Heart left ventricle (tissue), 13 donors: ENCODE results near the gene COL23A1.

ENCODE experiments used
- CTCF ChIP-seq, 12 donors: fragments of 200-600 bp; sonication (generic) in 4 of 12; IDR thresholded peaks; one replicate each; pipeline versions ENCODE4 v1.5.0 to v1.8.0; 2018 to 2022; ENCODE audit warnings: antibody characterized with exemption in 12 of 12, mild to moderate bottlenecking in 5 of 12
- POLR2A ChIP-seq, 2 donors: fragments of 450-650 bp; IDR thresholded peaks; one replicate each; pipeline ENCODE4 v1.6.1; 2017; ENCODE audit warnings: antibody characterized with exemption in 2 of 2, mild to moderate bottlenecking in 2 of 2, moderate library complexity in 2 of 2
- donor health status: ischemic (EF 13 %, LVEDD 7.1; RV severe dilation, severe dysfunction).
- donor health status: DM: no; HTN: yes; CAD: no.
- donor health status: DM: no; HTN: no; CAD: no.
- donor health status: ischemic (EF 25% LVEDD 6.9; RV normal size, moderate dysfunction).
- donor health status: ischemic (EF 25% LVEDD 5.7; RV mildly dilated, moderate dysfunction).
- donor health status: ischemic (EF 35%, LVEDD 5.7; RV mildly dilated, moderate dysfunction).
- donor health status: nonischemic (EF 11% LVEDD 7.7; RV severe dilation, severe dysfunction).
- donor health status: DM: yes; HTN: yes; CAD: no.
- donor health status: PGD.
- donor health status: ischemic (EF 29% LVEDD 5.4; RV normal size, mild dysfunction).
- donor health status: nonischemic (EF 23%, LVEDD 6.1; RV moderate dilation, normal function).

GRCh38 chr5:178323961-178324360, 266.2 kb downstream of the COL23A1 start:
- no peak for TF ChIP-seq POLR2A (IDR thresholded peaks at IDR 0.05)
- no peak for TF ChIP-seq CTCF (IDR thresholded peaks at IDR 0.05)
